HG03432 (cell line): ENCODE measurements around the gene RSRC1.
"Not testable (repeated sequence)": the region's sequence is repeated elsewhere in the genome, so short reads cannot be mapped to it uniquely, and the experiment has no call there.

Experiments
- ATAC-seq: cut with Tn5 transposase; IDR thresholded peaks from one replicate; pipeline ENCODE4 v1.9.1; 2021; ENCODE audit warnings: mild to moderate bottlenecking, moderate library complexity; ENCODE audit not compliant: unreplicated experiment

RSRC1 gene

GRCh38 chr3:158217992-158218391 is 108.1 kb downstream of the RSRC1 start:
- no peak for ATAC-seq

GRCh38 chr3:158220575-158220974 is 110.7 kb downstream of the RSRC1 start:
- no peak for ATAC-seq

GRCh38 chr3:158221426-158221825 is 111.5 kb downstream of the RSRC1 start:
- no peak for ATAC-seq

GRCh38 chr3:158226429-158226828 is 116.5 kb downstream of the RSRC1 start:
- ATAC-seq, result no peak

- ATAC-seq, result not testable (repeated sequence)
Measured at GRCh38 chr3:158228942-158229341, 119.1 kb downstream of the RSRC1 start.

- ATAC-seq, result no peak
Measured at GRCh38 chr3:158233791-158234190, 123.9 kb downstream of the RSRC1 start.

- no peak for ATAC-seq
Measured at GRCh38 chr3:158244274-158244673, 134.4 kb downstream of the RSRC1 start.

GRCh38 chr3:158247288-158247687 is 137.4 kb downstream of the RSRC1 start:
- ATAC-seq, result no peak

GRCh38 chr3:158248261-158248660 is 138.4 kb downstream of the RSRC1 start:
- no peak for ATAC-seq

- ATAC-seq, result peak; percentile 77
Measured at GRCh38 chr3:158249183-158249582, 139.3 kb downstream of the RSRC1 start.

- ATAC-seq, result no peak
Measured at GRCh38 chr3:158258619-158259018, 148.7 kb downstream of the RSRC1 start.

- ATAC-seq, result no peak
Measured at GRCh38 chr3:158260392-158260791, 150.5 kb downstream of the RSRC1 start.

- no peak for ATAC-seq
Measured at GRCh38 chr3:158261371-158261991, 151.6 kb downstream of the RSRC1 start.

- no peak for ATAC-seq
Measured at GRCh38 chr3:158264894-158265293, 155.0 kb downstream of the RSRC1 start.

- no peak for ATAC-seq
Measured at GRCh38 chr3:158267015-158267414, 157.1 kb downstream of the RSRC1 start.

- ATAC-seq, result no peak
Measured at GRCh38 chr3:158269942-158270341, 160.1 kb downstream of the RSRC1 start.

- no peak for ATAC-seq
Measured at GRCh38 chr3:158272081-158272480, 162.2 kb downstream of the RSRC1 start.

GRCh38 chr3:158273656-158274055 is 163.8 kb downstream of the RSRC1 start:
- ATAC-seq, result no peak

GRCh38 chr3:158278187-158278586 is 168.3 kb downstream of the RSRC1 start:
- ATAC-seq, result no peak

- ATAC-seq, result no peak
Measured at GRCh38 chr3:158279609-158280008, 169.7 kb downstream of the RSRC1 start.

- ATAC-seq, result no peak
Measured at GRCh38 chr3:158295771-158296170, 185.9 kb downstream of the RSRC1 start.

GRCh38 chr3:158297940-158298339 is 188.1 kb downstream of the RSRC1 start:
- no peak for ATAC-seq

- no peak for ATAC-seq
Measured at GRCh38 chr3:158308236-158308928, 198.5 kb downstream of the RSRC1 start.
